HEK293T (cell line): ENCODE measurements around the gene VANGL1.

ENCODE experiments used
- CTCF ChIA-PET: fragments of 350-600 bp; formaldehyde crosslinking; extraction: SDS; loops from one replicate; lab custom pipeline; 2021; ENCODE audit warnings: antibody characterized with exemption, inconsistent platforms; lab: Yijun Ruan, JAX
- POLR2A ChIA-PET: fragments of 350-600 bp; formaldehyde crosslinking; extraction: SDS; loops from one replicate; lab custom pipeline; 2020; ENCODE audit warnings: antibody characterized with exemption, inconsistent platforms; lab: Yijun Ruan, JAX
- DNase-seq: peaks from one replicate; pipeline ENCODE4 v3.0.0; 2012; ENCODE audit warnings: mixed read lengths; ENCODE audit errors: extremely low spot score
- ARNT ChIP-seq: fragments of 450-650 bp; IDR thresholded peaks from 2 replicates; pipeline ENCODE4 v1.6.1; 2017; ENCODE audit warnings: mild to moderate bottlenecking
- BHLHE40 ChIP-seq: fragments of 450-650 bp; IDR thresholded peaks from 2 replicates; pipeline ENCODE4 v1.6.1; 2016; ENCODE audit warnings: mild to moderate bottlenecking, moderate library complexity, borderline replicate concordance
- CTBP1 ChIP-seq: fragments of 450-650 bp; IDR thresholded peaks from 2 replicates; pipeline ENCODE4 v1.6.1; 2016; ENCODE audit warnings: borderline replicate concordance
- ELF4 ChIP-seq: fragments of 450-650 bp; IDR thresholded peaks from 2 replicates; pipeline ENCODE4 v1.6.1; 2017; ENCODE audit warnings: antibody characterized with exemption
- FOXA1 ChIP-seq: fragments of 450-650 bp; IDR thresholded peaks from 2 replicates; pipeline ENCODE4 v1.6.1; 2016; ENCODE audit warnings: mild to moderate bottlenecking
- FOXK2 ChIP-seq: fragments of 450-650 bp; IDR thresholded peaks from 2 replicates; pipeline ENCODE4 v1.6.1; 2016; ENCODE audit warnings: mild to moderate bottlenecking
- FOXM1 ChIP-seq: fragments of 450-650 bp; IDR thresholded peaks from 2 replicates; pipeline ENCODE4 v1.6.1; 2017; ENCODE audit warnings: mild to moderate bottlenecking, borderline replicate concordance
- HDGF ChIP-seq: fragments of 450-650 bp; IDR thresholded peaks from 2 replicates; pipeline ENCODE4 v1.6.1; 2017; ENCODE audit warnings: antibody characterized with exemption, borderline replicate concordance
- L3MBTL2 ChIP-seq: fragments of 450-650 bp; conservative IDR thresholded peaks from 2 replicates; pipeline ENCODE4 v1.6.1; 2016; ENCODE audit warnings: mild to moderate bottlenecking
- LEF1 ChIP-seq: fragments of 450-650 bp; IDR thresholded peaks from 2 replicates; pipeline ENCODE4 v1.6.1; 2017; ENCODE audit warnings: mild to moderate bottlenecking, borderline replicate concordance
- NFRKB ChIP-seq: fragments of 450-650 bp; IDR thresholded peaks from 2 replicates; pipeline ENCODE4 v1.6.1; 2016; ENCODE audit warnings: mild to moderate bottlenecking, moderate library complexity
- PKNOX1 ChIP-seq: fragments of 450-650 bp; IDR thresholded peaks from 2 replicates; pipeline ENCODE4 v1.6.1; 2016
- SP1 ChIP-seq: fragments of 450-650 bp; IDR thresholded peaks from 2 replicates; pipeline ENCODE4 v1.6.1; 2017
- SUZ12 ChIP-seq: fragments of 450-650 bp; IDR thresholded peaks from 2 replicates; pipeline ENCODE4 v1.6.1; 2016; ENCODE audit warnings: mild to moderate bottlenecking
- TARDBP ChIP-seq: fragments of 450-650 bp; IDR thresholded peaks from 2 replicates; pipeline ENCODE4 v1.6.1; 2016
- ZNF384 ChIP-seq: fragments of 450-650 bp; IDR thresholded peaks from 2 replicates; pipeline ENCODE4 v1.6.1; 2016

VANGL1 gene

GRCh38 chr1:115596080-115596780 is 45.5 kb upstream of the VANGL1 start:
- ChIA-PET POLR2A (no interaction called here), CTCF (interaction anchor here (0.5 to 2.1 kb wide), 13 partner anchors 13 to 473 kb away, joined by 3 to 17 read pairs (median 5); no protein-coding TSS in a partner anchor)
- TF ChIP-seq L3MBTL2 (no peak), CTBP1 (no peak), PKNOX1 (no peak)
- no peak for DNase-seq

GRCh38 chr1:115604508-115604907 is 37.3 kb upstream of the VANGL1 start:
- TF ChIP-seq SUZ12: no peak
- no peak for TF ChIP-seq LEF1
- no peak for TF ChIP-seq ZNF384
- no peak for TF ChIP-seq HDGF
- TF ChIP-seq SP1: no peak
- TF ChIP-seq FOXK2: no peak
- no peak for TF ChIP-seq ELF4
- TF ChIP-seq TARDBP: no peak
- ChIA-PET POLR2A (no interaction called here), CTCF (no interaction called here)
- no peak for DNase-seq

GRCh38 chr1:115606305-115606704 is 35.5 kb upstream of the VANGL1 start:
- no peak for DNase-seq
- POLR2A ChIA-PET: no interaction called here
- CTCF ChIA-PET: interaction anchor here (1.4 kb wide), 1 partner anchor 100 kb away, joined by 4 read pairs; no protein-coding TSS in a partner anchor
- TF ChIP-seq SUZ12: no peak
- TF ChIP-seq BHLHE40: no peak
- no peak for TF ChIP-seq CTBP1
- TF ChIP-seq SP1: no peak
- TF ChIP-seq FOXK2: no peak
- no peak for TF ChIP-seq ZNF384
- no peak for TF ChIP-seq LEF1
- no peak for TF ChIP-seq PKNOX1
- no peak for TF ChIP-seq L3MBTL2

- DNase-seq: no peak
- ChIA-PET POLR2A (interaction anchor here (1.1 kb wide), 1 partner anchor 163 kb away, joined by 3 read pairs; no protein-coding TSS in a partner anchor), CTCF (interaction anchor here (0.7 to 3.6 kb wide), 8 partner anchors 14 to 369 kb away, joined by 3 to 41 read pairs (median 8); no protein-coding TSS in a partner anchor)
- no peak for TF ChIP-seq SUZ12
- no peak for TF ChIP-seq FOXM1
- TF ChIP-seq L3MBTL2: no peak
- no peak for TF ChIP-seq LEF1
- no peak for TF ChIP-seq FOXK2
- TF ChIP-seq TARDBP: no peak
- TF ChIP-seq ELF4: no peak
- TF ChIP-seq ZNF384: no peak
- no peak for TF ChIP-seq PKNOX1
- no peak for TF ChIP-seq BHLHE40
- TF ChIP-seq ARNT: no peak
- no peak for TF ChIP-seq HDGF
- no peak for TF ChIP-seq CTBP1
These were observed 32.7 kb upstream of the VANGL1 start for GRCh38 chr1:115609021-115609420.

GRCh38 chr1:115613767-115614166 is 28.0 kb upstream of the VANGL1 start:
- TF ChIP-seq CTBP1: no peak
- TF ChIP-seq FOXA1: no peak
- no peak for TF ChIP-seq L3MBTL2
- no peak for TF ChIP-seq ZNF384
- no peak for TF ChIP-seq FOXM1
- no peak for TF ChIP-seq PKNOX1
- no peak for TF ChIP-seq TARDBP
- TF ChIP-seq BHLHE40: no peak
- TF ChIP-seq SP1: no peak
- no peak for TF ChIP-seq ELF4
- no peak for TF ChIP-seq HDGF
- no peak for TF ChIP-seq NFRKB
- no peak for TF ChIP-seq LEF1
- TF ChIP-seq SUZ12: no peak
- TF ChIP-seq FOXK2: no peak
- TF ChIP-seq ARNT: no peak
- CTCF ChIA-PET: interaction anchor here (1.1 kb wide), 1 partner anchor 93 kb away, joined by 3 read pairs; no protein-coding TSS in a partner anchor
- POLR2A ChIA-PET: no interaction called here
- DNase-seq: no peak

GRCh38 chr1:115620453-115620852 is 21.3 kb upstream of the VANGL1 start:
- DNase-seq: no peak
- no peak for TF ChIP-seq ARNT
- no peak for TF ChIP-seq PKNOX1
- CTCF ChIA-PET: no interaction called here
- POLR2A ChIA-PET: no interaction called here
